GM20431 (cell line): Measurements from ENCODE around the gene EPS15.
"Not testable (repeated sequence)": the region's sequence is repeated elsewhere in the genome, so short reads cannot be mapped to it uniquely, and the experiment has no call there.

Source experiments
- in situ Hi-C: fragments of 300-500 bp; cut with MseI, MboI; formaldehyde crosslinking; loops from one replicate; pipeline ENCODE4 v1.15.0; 2020; ENCODE audit warnings: low sequenced_read_pairs; ENCODE audit not compliant: unreplicated experiment

EPS15 gene

GRCh38 chr1:51482881-51483280 lies 36.2 kb downstream of the EPS15 start:
- in situ Hi-C loops = no loop called here

- in situ Hi-C loops = not testable (repeated sequence)
Observed at GRCh38 chr1:51474832-51475620, 44.0 kb downstream of the EPS15 start.

GRCh38 chr1:51473331-51474115 lies 45.5 kb downstream of the EPS15 start:
- in situ Hi-C loops = no loop called here

GRCh38 chr1:51472359-51472758 lies 46.7 kb downstream of the EPS15 start:
- in situ Hi-C loops = no loop called here

GRCh38 chr1:51469518-51469917 lies 49.5 kb downstream of the EPS15 start:
- in situ Hi-C loops = no loop called here

GRCh38 chr1:51464828-51465227 lies 54.2 kb downstream of the EPS15 start:
- in situ Hi-C loops = no loop called here

- in situ Hi-C loops = no loop called here
Observed at GRCh38 chr1:51463561-51463960, 55.5 kb downstream of the EPS15 start.

- in situ Hi-C loops = not testable (repeated sequence)
Observed at GRCh38 chr1:51462289-51462688, 56.8 kb downstream of the EPS15 start.

GRCh38 chr1:51454554-51454953 lies 64.5 kb downstream of the EPS15 start:
- in situ Hi-C loops = no loop called here

- in situ Hi-C loops = no loop called here
Observed at GRCh38 chr1:51453010-51453409, 66.1 kb downstream of the EPS15 start.

- in situ Hi-C loops = not testable (repeated sequence)
Observed at GRCh38 chr1:51448844-51449454, 70.1 kb downstream of the EPS15 start.

- in situ Hi-C loops = no loop called here
Observed at GRCh38 chr1:51445351-51446090, 73.5 kb downstream of the EPS15 start.

GRCh38 chr1:51444534-51445192 lies 74.4 kb downstream of the EPS15 start:
- in situ Hi-C loops = no loop called here

- in situ Hi-C loops = no loop called here
Observed at GRCh38 chr1:51444096-51444495, 75.0 kb downstream of the EPS15 start.

GRCh38 chr1:51443555-51443954 lies 75.5 kb downstream of the EPS15 start:
- in situ Hi-C loops = no loop called here

GRCh38 chr1:51442616-51443015 lies 76.5 kb downstream of the EPS15 start:
- in situ Hi-C loops = no loop called here

- in situ Hi-C loops = no loop called here
Observed at GRCh38 chr1:51442198-51442597, 76.9 kb downstream of the EPS15 start.

GRCh38 chr1:51439895-51440294 lies 79.2 kb downstream of the EPS15 start:
- in situ Hi-C loops = no loop called here

GRCh38 chr1:51439053-51439452 lies 80.0 kb downstream of the EPS15 start:
- in situ Hi-C loops = no loop called here

- in situ Hi-C loops = not testable (repeated sequence)
Observed at GRCh38 chr1:51437391-51437790, 81.7 kb downstream of the EPS15 start.
